GM18511 (cell line): ENCODE results near the gene NOD2.

Source experiments
- ATAC-seq: cut with Tn5 transposase; IDR thresholded peaks from one replicate; pipeline ENCODE4 v1.9.1; 2021; ENCODE audit warnings: mild to moderate bottlenecking, moderate library complexity; ENCODE audit not compliant: unreplicated experiment

The NOD2 gene

DNA sequence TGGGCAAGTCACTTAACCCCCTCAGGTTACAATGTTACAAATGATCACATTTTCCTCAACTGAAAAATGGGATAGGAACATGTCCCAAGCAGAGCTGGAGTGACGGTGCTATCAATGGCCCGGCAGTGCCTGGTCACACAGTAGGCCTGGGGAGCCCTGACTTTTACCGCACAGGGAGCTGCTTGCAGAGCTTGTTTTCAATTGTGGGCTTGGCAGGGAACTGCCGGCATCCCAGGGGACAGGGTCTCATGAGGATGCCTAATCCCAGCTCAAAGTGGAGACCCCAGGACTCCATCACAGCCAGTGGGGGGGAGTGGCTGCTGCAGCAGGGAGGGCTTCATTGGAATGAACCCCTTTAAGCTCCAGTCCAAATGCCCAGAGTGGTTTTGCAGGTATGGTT is 23.7 kb upstream of the NOD2 start:
- no peak for ATAC-seq

DNA sequence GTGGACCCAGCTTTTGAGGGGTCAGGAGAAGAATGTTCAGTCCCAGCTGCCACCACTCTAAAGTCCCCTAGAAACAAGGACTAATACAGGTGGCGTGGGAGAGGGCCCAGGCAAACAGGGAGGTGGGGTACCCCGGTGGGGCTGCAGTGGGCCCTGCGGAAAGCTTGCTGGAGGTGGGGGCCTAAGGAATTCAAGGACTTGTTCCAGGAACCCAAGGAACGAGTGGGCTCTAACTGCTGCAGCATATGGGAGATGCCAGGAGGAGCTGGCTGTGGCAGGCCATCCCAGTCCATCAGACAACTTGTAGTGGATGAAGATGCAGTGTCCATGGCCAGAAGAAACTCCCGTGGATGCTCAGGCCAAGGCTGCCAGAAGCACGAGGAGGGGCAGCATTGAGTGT is 22.9 kb upstream of the NOD2 start:
- ATAC-seq = no peak

DNA sequence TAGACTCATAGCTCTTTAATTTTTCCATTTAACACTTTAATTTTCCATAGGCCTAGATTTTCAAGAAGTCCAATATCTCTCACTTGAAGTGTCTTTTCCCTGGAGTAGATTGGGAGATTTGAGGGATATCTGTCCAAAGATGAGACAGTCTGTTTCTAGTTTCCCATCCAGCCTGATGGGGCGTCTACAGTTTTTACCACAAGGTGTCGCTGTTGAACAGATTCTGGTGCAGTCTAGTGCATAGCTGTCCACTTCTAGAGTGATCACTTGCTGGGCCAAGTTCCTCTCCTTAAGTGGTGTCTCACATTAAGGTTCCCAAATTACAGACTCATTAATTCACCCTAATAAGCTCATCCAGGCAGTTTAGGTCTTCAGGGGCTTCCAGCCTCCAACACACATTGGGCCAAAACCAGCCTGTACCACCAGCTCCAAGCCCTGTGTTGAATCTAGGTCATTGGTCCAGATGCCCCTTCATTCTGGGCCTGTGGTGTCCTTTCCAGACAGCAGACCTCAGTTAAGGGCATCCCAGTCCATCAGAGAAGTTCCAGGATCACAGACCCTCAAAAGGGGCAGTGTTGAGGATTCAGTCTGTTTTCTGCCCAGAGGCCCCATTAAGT is 21.7 kb upstream of the NOD2 start:
- no peak for ATAC-seq

DNA sequence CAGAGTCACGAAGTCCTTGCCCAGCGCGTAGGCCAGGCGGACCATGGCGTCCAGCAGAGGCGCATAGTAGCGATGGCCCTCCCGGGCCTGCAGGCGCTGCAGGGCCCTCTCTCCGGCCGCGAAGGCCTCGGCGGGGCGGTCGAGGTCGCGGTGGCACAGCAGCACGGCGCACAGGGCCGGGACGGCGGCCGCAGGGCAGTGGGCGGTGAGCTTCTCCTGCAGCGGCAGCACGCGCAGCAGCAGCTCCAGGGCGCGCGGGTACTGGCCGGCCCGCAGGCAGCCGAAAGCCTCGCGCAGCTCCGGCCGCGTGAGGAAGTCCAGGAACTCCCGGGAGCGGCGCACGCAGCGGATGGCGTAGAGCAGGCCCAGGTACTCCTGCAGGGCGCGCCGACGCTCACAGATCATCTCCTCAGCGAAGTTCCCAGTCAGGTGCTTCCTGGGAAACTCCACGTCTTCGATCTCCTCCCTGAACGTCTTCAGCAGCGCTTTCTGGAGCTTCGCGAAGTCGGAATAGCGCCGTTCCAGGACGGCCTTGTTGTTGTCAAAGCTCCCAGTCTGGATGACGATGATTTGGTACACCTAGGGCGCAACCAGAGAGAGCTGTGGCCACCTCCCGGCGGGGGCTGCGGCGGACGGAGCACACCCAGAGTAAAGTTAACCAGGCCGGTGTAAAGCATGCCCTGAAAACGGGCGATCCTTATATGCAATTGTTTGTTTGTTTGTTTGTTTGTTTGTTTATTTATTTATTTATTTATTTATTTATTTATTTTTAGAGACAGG is 19.7 kb upstream of the NOD2 start:
- no peak for ATAC-seq

DNA sequence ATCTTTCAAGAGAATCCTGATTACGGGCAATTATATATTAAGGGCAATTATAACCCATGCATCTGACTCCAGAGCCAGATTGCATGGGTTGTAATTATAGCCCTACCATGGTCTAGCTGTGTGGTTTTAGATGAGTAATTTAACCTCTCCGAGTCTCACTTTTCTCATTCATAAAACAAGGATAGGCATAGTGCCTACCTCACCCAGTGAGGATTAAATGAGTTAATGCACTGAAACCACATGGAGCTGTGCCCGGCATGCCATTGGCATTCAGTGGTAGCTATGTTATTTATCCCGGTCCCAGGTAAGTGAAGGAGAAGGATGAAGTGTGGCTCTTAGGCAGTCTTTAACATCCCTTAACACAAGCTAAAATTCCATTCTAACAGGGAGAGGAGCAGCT is 18.6 kb upstream of the NOD2 start:
- no peak for ATAC-seq

DNA sequence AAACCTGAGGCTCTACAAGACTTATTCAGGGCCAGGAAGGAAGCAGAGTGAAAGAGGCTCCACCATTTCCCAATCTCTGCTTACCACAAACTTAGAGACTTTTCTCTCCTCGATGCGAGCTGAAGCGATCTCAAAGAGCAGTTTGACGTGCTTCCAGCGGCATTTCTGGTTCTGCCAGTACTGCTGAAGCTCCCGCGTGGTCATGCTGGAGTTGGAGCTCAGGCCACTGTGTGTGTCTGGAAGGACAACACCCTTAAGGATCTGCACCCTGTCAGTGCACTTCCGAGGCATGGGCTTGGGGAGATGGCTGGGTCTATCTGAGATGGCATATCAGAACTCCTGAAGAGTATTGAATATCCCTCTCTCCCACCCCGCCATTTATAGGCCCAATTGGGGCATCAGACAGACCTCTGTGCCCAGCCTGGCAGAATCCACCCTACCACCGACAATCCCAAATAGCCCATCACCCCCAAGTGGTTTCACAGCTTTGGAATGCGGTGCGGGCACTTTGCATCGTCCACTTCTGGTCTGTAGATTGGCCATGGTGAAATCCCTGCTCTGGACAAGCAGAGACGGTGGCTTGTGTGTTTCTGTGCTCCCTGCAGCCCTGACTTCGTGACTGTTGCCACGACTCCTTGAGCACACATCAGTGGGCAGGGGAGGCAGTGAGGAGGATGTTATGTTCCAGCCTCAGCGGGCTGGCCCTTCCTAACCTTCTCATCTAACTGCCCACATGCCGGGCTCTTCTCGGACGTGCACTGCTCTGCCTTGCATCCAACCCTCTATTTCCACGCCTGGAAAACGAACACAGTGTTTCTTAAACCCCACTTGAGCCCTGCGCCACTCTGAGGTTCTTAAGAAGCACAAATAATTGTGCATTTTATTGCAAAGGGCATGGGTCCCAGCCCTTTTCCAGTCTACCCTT is 17.5 kb upstream of the NOD2 start:
- ATAC-seq = no peak

DNA sequence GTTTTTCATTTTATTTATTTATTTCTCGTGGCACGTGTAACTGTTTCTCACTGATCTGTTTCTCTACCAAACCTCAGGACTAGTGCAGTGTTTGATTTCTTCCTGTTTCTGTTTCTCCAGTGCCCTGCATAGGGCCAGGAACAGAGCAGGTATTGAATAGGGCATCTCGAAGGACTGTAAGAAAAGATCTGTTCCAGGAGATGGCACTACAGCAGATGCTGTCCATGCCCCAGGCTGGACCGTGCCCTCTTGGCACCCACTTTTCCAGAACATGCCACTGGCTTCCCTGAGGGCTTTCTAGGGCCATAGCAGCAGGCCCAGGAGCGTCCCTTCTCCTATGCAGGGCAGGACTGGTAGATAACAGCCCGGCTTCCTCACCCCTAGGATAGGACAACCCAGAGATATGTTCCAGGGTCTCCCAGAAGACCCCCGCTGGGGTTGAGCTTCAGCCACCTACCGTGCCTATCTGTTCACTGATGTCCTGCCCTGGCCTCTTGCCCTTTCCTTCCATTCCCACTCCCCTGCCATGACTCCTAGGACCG is 16.7 kb upstream of the NOD2 start:
- no peak for ATAC-seq

DNA sequence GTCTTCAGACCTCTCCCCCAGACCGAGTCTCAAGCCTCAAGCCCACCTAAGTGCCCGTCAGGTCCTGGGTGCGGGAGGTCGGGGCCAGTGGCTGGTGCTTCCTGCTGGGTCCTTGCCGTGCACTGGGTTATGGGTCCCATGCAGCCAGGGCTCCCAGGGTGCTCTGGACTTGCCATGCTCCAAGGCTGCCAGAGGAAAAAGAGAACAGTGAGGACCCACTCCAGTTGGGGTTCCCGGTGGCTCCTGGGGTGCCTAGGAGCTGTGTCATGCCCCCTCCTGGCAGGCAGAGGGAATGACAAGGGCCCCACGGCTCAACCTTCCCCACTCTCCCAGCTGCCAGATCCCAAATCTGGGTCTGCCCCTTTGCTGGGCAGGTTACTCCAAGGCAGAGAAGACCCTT is 16.1 kb upstream of the NOD2 start:
- no peak for ATAC-seq

DNA sequence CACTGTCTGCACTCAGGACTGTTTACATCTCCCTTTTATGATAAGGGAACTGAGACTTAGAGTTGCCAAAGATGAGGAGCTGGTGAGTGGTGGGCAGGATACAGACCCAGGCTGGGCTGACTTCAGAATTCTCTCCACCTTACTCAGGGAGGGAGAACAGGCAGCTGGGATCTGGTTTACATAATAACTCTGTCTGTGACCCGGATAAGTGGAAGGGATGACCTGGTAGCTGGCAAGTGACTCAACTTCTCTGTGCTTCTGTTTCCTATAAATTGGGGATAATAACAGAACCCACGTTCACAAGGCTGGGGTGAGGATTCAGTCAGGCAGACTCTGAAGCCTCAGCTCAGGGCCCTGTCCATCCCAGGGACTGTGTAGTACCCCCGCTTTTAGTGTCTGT is 14.9 kb upstream of the NOD2 start:
- ATAC-seq = no peak

DNA sequence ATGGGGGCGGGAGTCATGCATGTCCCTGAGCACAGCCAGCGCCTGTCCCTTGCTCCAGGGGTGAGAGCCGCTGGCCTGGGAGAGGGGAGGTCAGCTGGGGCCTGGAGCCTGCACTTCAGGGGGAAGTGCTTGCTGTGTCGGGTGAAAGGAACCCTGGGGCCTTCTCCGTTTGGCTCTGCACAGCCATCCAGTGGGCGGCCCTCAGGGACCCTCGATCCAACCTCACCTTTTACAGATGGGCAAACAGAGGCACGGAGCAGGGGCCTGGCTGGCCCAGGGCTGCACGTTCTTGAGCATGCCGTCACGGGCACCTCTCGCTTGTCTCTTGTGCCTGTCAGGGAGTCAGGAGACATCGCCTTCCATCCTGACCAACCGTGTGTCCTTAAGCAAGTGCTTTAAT is 14.1 kb upstream of the NOD2 start:
- no peak for ATAC-seq

DNA sequence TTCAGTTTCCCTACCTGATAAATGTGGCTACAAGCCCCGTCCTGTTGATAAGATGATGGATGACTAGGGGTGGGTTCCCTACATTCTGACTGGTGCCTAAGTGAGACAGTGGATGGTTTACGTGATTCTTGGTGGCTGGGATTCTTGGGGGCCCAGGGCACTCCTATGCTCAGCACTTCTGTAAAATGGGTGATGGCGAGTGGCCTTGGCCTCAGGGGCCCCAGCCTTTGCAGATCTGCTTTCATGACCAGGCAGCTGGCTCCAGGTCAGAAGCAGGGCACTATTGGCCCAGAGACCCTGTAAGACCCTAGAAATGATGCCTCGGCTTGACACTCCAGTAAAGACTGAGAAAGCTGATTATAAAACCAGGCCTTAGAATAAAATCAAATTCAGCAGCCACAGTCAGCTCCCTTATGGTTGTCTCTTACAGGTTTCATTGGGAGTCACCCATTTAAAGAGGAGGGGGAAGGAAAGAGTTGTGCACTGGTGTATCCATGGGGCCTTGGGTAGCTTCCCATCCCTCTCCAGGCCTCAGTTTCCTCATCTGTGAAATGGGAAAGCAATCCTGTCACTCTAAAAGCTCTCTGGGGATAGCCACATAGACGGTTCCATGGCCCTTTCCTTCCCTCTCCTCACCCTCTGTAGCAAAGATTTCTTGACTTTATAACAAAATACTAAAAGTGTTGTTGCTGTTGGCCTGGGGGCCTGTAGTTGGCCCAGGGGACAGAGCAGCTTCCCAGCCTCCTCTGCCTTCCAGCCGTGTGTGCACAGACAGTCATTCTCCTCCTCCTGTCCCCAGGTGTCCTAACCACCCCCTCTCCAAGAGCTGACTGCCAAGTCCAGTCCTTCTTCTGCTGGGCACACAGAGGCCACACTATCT is 13.5 kb upstream of the NOD2 start:
- ATAC-seq = no peak

DNA sequence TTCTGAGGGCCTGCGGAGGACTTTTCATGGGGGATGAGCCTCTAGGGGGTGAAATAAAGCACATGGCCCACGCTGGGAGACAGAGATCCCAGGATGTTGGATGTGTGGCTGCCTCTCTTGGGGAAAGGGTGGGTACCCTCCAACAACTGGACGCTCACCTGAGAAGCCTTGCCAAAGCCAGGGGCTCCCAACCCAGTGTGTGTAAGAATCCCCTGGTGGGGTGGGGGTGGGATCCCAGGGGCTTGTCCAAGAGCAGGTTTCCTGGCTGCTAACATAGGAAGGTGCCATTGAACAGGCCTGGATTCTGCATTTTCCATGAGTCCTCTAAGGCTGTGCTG is 12.9 kb upstream of the NOD2 start:
- no peak for ATAC-seq

DNA sequence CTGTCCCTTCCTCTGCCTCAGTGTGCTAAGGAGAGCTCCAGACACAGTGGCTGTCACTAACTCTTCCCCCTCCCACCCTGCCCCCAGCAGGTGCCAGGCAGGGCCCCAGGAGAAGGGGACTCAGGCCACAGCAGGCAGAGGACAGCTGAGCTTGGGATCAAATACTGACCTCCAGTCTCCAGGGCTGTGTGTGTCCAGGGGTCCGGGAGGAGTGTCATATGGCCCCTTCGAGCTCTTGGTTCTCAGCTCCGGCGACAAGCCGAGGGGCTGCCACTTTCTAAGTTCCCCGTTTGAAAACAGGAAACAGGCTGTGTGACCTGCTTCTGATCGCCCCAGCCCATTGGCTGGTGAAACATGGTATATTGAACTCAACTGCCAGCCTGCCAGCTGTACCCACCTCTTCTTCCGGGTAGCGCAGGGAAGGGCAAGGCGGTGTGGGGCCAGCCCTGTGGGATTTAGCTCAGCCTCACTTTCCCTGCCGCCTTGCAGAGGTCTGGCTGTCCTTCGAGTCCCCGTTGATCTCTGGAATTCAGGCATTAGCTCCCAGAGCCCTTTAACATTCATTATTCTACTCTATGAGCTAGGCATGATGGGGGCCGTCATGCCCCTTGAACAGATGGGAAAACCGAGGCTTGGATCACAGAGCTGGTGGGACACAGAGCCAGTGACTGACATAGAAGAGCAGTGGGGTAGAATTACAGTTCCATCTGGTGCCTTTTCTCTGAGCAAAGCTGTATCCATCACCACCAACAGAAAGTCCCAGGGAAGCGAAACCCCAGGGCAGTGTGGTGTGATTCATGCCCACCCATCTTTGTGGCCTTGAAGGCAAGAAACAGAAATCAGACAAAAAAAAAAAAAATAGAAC is 12.2 kb upstream of the NOD2 start, which contains the start of gene SNX20:
TSS of gene SNX20 (minus strand) at position 292 of the 865 bp plus-strand sequence. CDS start 3,786 bp downstream, outside the sequence.
- peak; percentile 75 for ATAC-seq

DNA sequence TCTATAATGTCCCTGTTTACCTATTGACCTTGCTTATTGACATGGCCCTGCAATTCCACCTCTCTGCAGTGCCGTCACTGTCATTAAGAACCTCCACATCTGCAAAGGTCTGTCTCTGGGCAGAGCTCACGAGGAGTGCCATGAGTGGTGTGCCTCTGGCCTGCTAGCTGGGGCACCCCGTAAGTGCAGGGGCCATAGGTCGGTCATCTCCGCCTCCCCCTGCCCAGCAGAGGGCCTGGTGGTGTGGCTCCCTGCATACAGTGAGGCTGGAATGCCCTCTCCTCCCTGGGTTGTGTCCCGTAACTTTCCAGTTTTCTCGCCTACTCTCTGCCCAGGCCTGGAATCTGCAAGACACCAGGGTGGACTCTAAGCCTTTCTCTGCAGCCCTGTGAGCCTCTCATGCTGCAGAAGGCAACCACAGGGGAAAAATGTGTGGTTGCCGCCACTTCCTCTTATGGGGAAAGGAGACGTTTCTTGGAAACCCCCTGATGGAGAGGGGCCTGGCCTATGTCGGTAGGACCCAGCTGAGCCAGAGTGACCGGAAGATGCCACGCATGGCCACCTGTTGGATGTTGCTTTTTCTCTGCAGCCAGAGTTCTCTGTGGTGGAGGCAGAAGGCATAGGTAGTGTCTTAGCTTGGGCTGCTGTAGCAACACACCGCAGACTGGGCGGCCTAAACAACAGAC is 9.6 kb upstream of the NOD2 start:
- ATAC-seq = peak; percentile 60

DNA sequence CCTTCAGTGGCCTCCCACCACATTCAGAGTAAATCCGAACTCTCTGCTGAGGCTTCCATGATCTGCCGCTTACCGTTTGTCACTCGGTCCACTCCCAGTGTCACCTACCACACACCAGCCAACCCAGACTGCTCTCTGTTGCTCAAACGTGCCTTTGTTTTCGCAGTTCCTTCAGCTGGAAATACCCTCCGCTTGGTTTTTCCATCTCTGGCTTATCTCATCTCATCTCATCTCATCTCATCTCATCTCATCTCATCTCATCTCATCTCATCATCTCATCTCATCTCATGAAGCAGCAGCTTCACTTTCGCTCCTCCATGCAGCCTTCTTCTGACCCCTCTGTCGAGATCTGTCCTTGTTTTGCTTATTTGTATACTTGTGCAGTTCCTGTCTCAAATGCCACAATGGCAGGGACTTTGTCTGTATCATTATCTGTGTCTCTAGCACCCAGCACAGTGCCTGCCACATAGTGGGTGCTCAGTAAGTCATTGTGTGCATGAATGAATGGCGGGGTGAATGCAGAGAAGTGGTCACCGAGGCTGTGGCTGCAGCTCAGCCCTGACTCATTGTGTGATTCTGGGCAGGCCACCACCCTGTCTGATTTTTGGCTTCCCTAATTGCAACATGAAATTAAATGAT is 8.5 kb upstream of the NOD2 start:
- ATAC-seq = no peak

DNA sequence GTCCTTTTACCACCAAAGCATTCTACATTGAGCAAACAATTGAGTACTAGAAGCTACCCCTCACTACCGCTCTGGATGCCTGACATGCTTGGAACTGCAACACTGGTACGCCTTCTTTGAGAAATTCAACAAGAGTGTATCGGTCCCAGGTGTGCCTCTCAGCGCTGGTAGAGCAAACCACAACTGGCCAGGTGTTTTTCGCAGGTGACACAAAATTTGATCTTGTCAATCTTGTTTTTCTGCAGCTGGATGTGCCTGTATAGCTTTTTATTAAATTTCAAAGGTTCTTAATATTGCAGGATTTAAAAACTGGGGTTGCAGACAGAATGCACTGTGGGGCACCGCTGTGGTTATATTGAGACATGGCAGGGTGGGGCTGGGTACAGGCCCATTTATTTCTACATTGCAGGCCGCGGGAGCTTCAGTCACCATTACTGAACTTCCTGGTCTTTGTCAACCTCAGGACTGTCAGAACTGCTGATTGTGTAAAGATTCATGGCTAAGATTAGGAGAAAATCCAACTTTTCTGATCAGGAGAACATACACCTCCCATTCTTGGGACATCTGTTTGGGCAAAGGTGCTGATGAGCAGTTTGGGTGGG is 7.8 kb upstream of the NOD2 start:
- no peak for ATAC-seq

DNA sequence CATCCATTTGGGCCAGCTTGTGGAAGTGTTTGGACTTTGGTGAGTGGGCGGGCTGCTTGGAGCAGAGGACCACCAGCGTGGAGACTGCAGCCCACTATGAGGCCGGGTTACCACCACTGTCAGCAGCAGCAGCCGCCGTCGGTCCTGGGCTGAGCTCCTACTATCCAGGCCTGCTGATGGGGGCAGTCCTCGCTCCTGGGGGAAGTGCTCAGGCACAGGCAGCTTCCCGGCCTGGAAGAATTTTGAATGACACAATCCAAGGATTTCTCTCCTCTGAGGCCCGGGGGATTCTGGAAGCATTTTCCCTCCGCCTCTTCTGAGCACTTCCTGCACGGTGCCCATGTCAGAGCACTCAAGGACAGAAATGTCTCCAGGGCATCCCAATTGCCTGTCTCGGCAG is 5.3 kb upstream of the NOD2 start:
- no peak for ATAC-seq

DNA sequence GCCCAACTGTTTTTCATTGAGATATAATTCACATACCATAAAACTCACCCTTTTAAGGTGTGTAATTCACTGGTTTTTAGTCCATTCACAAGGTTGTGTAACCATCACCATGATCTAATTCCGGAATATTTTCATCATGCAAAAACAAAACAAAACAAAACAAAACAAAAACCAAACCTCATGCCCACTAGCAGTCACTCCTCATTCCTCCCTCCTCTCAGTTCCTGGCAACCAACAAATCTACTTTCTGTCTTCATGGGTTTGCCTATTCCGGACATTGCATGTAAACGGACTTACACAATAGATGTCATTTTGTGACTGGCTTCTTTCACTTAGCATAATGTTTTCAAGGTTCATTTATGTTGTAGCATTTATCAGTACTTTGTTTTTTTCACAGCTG is 4.5 kb upstream of the NOD2 start:
- ATAC-seq = no peak
